Naive thymus-derived CD4-positive, alpha-beta T cell (primary cell): Measurements from ENCODE around the gene PMM2. TPM values are rescaled to one million over a fixed set of nuclear protein-coding genes. Genes with fewer than 3 reads are reported as not detected.
"Not testable (repeated sequence)": the region's sequence is repeated elsewhere in the genome, so short reads cannot be mapped to it uniquely, and the experiment has no call there.

Source experiments
- ATAC-seq: fragments of 150-1000 bp; cut with Tn5 transposase; 2 replicates; pipeline ENCODE4 v1.10.0; 2021; ENCODE audit warnings: mild to moderate bottlenecking, moderate library complexity
- CTCF ChIA-PET: fragments of 350-600 bp; sonication (Branson Sonifier 250); formaldehyde crosslinking; loops from one replicate; lab custom pipeline; 2021; ENCODE audit warnings: antibody characterized with exemption; lab: Charles Lee
- POLR2A ChIA-PET: fragments of 350-600 bp; sonication (Branson Sonifier 250); formaldehyde crosslinking; loops from one replicate; lab custom pipeline; 2021; ENCODE audit warnings: antibody characterized with exemption, inconsistent platforms; lab: Charles Lee
- DNase-seq, 9 donors: peaks; one replicate each; pipeline versions ENCODE4 v3.0.0 to v3.0.0-alpha.2; 2020 to 2022; ENCODE audit warnings: mixed read lengths in 1 of 9
- H3K27ac ChIP-seq: one replicate; pipeline ENCODE4 v1.7.0; 2013; ENCODE audit warnings: mild to moderate bottlenecking, low read depth, low read length, moderate library complexity
- H3K27me3 ChIP-seq, 2 donors: one replicate each; pipeline ENCODE4 v1.7.0; 2013; ENCODE audit warnings: low read length in 2 of 2, mild to moderate bottlenecking in 2 of 2, moderate library complexity in 2 of 2; ENCODE audit not compliant: control insufficient read depth in 2 of 2, insufficient read depth in 2 of 2
- H3K36me3 ChIP-seq, 3 experiments: 1 replicate in 2 of 3; 2 replicates in 1 of 3; pipeline ENCODE4 v1.7.0; 2013; ENCODE audit warnings: low read length in 3 of 3, mild to moderate bottlenecking in 3 of 3, moderate library complexity in 1 of 3; ENCODE audit not compliant: insufficient read depth in 3 of 3, control insufficient read depth in 2 of 3
- H3K4me1 ChIP-seq, 2 donors: one replicate each; pipeline ENCODE4 v1.7.0; 2013; ENCODE audit warnings: low read length in 2 of 2, mild to moderate bottlenecking in 2 of 2, moderate library complexity in 1 of 2; ENCODE audit not compliant: control insufficient read depth in 2 of 2, insufficient read depth in 2 of 2
- H3K4me3 ChIP-seq: 2 replicates; pipeline ENCODE4 v1.7.0; 2013; ENCODE audit warnings: mild to moderate bottlenecking, low read length
- H3K9me3 ChIP-seq, 3 experiments: 1 replicate in 2 of 3; 2 replicates in 1 of 3; pipeline ENCODE4 v1.7.0; 2013; ENCODE audit warnings: low read length in 3 of 3; ENCODE audit not compliant: control insufficient read depth in 2 of 3
- H3K27ac Mint-ChIP-seq, 9 donors: one replicate each; pipeline ENCODE4 v1.8.0; 2020 to 2022; ENCODE audit warnings: mixed read lengths in 9 of 9, mild to moderate bottlenecking in 8 of 9, moderate library complexity in 5 of 9, inconsistent platforms in 2 of 9
- H3K27me3 Mint-ChIP-seq, 5 donors: one replicate each; pipeline ENCODE4 v1.8.0; 2021 to 2022; ENCODE audit warnings: mixed read lengths in 5 of 5, mild to moderate bottlenecking in 1 of 5
- H3K36me3 Mint-ChIP-seq, 5 donors: one replicate each; pipeline ENCODE4 v1.8.0; 2020 to 2022; ENCODE audit warnings: mixed read lengths in 5 of 5, mild to moderate bottlenecking in 3 of 5, inconsistent platforms in 1 of 5
- H3K4me1 Mint-ChIP-seq, 7 donors: one replicate each; pipeline ENCODE4 v1.8.0; 2020 to 2022; ENCODE audit warnings: mixed read lengths in 7 of 7, mild to moderate bottlenecking in 3 of 7, inconsistent platforms in 1 of 7
- H3K4me3 Mint-ChIP-seq, 10 donors: one replicate each; pipeline ENCODE4 v1.8.0; 2020 to 2022; ENCODE audit warnings: mild to moderate bottlenecking in 10 of 10, mixed read lengths in 10 of 10, moderate library complexity in 6 of 10, inconsistent platforms in 2 of 10
- H3K9me3 Mint-ChIP-seq, 11 donors: one replicate each; pipeline ENCODE4 v1.8.0; 2020 to 2022; ENCODE audit warnings: mixed read lengths in 11 of 11, mild to moderate bottlenecking in 4 of 11, inconsistent platforms in 1 of 11, moderate library complexity in 1 of 11
- intact Hi-C, 2 donors: fragments of 100-400 bp; cut with micrococcal nuclease; formaldehyde crosslinking; loops; one replicate each; pipeline ENCODE4 v1.15.1; 2023
- polyA plus RNA-seq, 2 donors: library from polyadenylated mRNA; unstranded; fragments of 300-500 nt; fragmentation: Illumina TruSeq; gene quantifications; one replicate each; pipeline ENCODE4 v1.2.3, GENCODE V29; 2021
- total RNA-seq, 6 experiments: library from RNA in 5 of 6; stranded (reverse) in 5 of 6; gene quantifications; 1 replicate in 5 of 6; 2 replicates in 1 of 6; pipeline ENCODE4 v1.2.3 and lab custom pipeline; 2021 to 2026

Gene PMM2
- total and polyA plus RNA-seq, 7 experiments from 2014 or later = 18.0 to 52.8 (median 40.9) TPM

DNA sequence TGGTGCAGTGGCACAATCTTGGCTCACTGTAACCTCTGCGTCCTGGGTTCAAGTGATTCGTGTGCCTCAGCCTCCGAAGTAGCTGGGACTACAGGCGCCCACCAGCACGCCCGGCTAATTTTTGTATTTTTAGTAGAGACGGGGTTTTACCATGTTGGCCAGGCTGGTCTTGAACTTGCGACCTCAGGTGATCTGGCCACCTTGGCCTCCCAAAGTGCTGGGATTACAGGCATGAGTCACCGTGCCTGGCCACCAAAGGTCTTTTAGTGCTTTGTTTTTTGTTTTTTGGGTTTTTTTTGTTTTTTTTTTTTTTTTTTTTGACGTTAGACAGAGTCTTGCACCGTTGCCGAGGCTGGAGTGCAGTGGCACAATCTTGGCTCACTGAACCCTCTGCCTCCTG lies 6.1 kb downstream of the PMM2 start:
- Mint-ChIP-seq H3K4me1 (peaks cover 5 to 26% (median 21%) of the 10 kb centered on the region in 7 donors), H3K36me3 (peaks cover 8 to 42% (median 23%) of the 10 kb centered on the region in 5 donors)
- H3K27me3 Mint-ChIP-seq, H3K4me3 ChIP-seq, ATAC-seq, H3K27me3 ChIP-seq, H3K27ac ChIP-seq, DNase-seq, H3K27ac Mint-ChIP-seq, H3K9me3 Mint-ChIP-seq, H3K4me3 Mint-ChIP-seq, H3K9me3 ChIP-seq, intact Hi-C loops, CTCF ChIA-PET, POLR2A ChIA-PET: not testable (repeated sequence)
- H3K36me3 ChIP-seq = peaks cover 23 to 66% (median 35%) of the 10 kb centered on the region in 3 experiments
- H3K4me1 ChIP-seq = peaks cover 8 to 19% of the 10 kb centered on the region in 2 donors

GRCh38 chr16:8804313-8804712 lies 6.7 kb downstream of the PMM2 start:
- no peak overlapping the region for H3K4me3 Mint-ChIP-seq
- peaks cover 8 to 46% (median 23%) of the 10 kb centered on the region in 5 donors for H3K36me3 Mint-ChIP-seq
- POLR2A ChIA-PET = no interaction called here
- no peaks in the 10 kb centered on the region for H3K27me3 Mint-ChIP-seq
- no peak overlapping the region for H3K4me3 ChIP-seq
- peaks cover 27 to 72% (median 40%) of the 10 kb centered on the region in 3 experiments for H3K36me3 ChIP-seq
- peaks cover 2 to 13% of the 10 kb centered on the region in 2 donors for H3K4me1 ChIP-seq
- no peaks in the 10 kb centered on the region for H3K27me3 ChIP-seq
- intact Hi-C loops = no loop called here
- H3K27ac ChIP-seq = no peak overlapping the region
- no peak overlapping the region for H3K27ac Mint-ChIP-seq
- H3K4me1 Mint-ChIP-seq = peaks cover 1 to 20% (median 16%) of the 10 kb centered on the region in 7 donors
- CTCF ChIA-PET = no interaction called here
- H3K9me3 Mint-ChIP-seq = no peaks in the 10 kb centered on the region
- ATAC-seq = no peak
- no peaks in the 10 kb centered on the region for H3K9me3 ChIP-seq
- no peak for DNase-seq

DNA sequence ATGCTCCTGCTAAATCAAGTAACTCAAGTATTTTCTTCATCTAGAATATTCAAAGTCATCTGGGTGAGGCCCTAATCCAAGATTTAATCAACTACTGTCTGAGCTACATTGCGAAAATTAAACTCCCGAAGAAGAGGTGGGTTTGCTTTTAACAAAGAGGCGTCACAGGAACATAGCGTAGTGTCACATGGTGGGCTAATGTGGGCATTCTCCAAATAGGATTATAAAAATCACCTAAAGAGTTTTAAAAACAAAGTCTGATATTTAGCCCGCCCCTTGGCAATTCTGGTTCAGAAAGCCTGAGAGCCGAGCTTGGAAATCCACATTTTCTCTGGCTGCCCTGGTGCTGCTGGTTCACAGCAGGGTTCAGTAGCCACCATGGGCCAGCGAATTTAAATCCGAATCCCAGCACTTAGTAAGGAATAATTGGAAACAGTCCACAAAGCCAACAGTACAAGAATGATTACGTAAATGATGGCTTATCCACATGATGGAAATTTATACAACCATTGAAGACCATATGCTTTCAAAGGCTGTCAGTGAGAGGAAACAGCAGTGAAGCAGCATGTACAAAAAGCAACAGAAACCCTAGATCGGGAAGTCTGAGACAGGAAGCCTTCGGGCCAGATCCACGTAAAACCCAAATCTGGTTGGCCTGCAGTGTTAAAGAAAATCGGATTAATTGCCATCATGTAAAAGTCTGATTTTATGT lies 8.8 kb downstream of the PMM2 start:
- Mint-ChIP-seq H3K4me3 (no peak overlapping the region), H3K36me3 (peaks cover 9 to 56% (median 28%) of the 10 kb centered on the region in 5 donors), H3K9me3 (no peaks in the 10 kb centered on the region), H3K27me3 (no peaks in the 10 kb centered on the region), H3K27ac (no peak overlapping the region), H3K4me1 (peaks cover 0 to 13% (median 3%) of the 10 kb centered on the region in 7 donors)
- DNase-seq (no peak), ATAC-seq (no peak)
- Histone ChIP-seq H3K27ac (no peak overlapping the region), H3K36me3 (peaks cover 27 to 86% (median 40%) of the 10 kb centered on the region in 3 experiments), H3K4me3 (no peak overlapping the region), H3K9me3 (no peaks in the 10 kb centered on the region), H3K27me3 (no peaks in the 10 kb centered on the region), H3K4me1 (peaks cover 0 to under 1% of the 10 kb centered on the region in 2 donors)
- ChIA-PET POLR2A (no interaction called here), CTCF (interaction anchor here (0.6 kb wide), 1 partner anchor 67 kb away, joined by 3 read pairs; no protein-coding TSS in a partner anchor)
- intact Hi-C loops = no loop called here

DNA sequence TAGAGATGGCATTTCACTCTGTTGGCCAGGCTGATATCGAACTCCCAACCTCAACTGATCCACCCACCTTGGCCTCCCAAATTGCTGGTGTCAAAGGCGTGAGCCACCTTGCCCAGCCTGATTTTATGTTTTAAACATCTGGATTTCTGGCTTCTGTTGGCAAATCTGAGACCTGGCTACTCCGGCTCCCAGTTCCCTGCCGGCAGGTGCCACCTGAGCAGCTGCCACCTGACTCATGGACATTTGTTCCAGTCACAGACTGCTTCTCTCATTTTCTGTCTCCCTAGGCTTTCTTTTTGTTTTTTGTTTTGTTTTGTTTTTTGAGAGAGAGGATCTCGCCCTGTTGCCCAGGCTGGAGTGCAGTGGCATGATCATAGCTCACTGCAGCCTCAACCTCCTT lies 9.6 kb downstream of the PMM2 start:
- POLR2A ChIA-PET = no interaction called here
- Histone ChIP-seq H3K9me3 (no peaks in the 10 kb centered on the region), H3K4me1 (no peaks in the 10 kb centered on the region), H3K27me3 (no peaks in the 10 kb centered on the region), H3K36me3 (peaks cover 23 to 87% (median 36%) of the 10 kb centered on the region in 3 experiments), H3K27ac (no peak overlapping the region), H3K4me3 (no peak overlapping the region)
- Mint-ChIP-seq H3K4me3 (no peak overlapping the region), H3K9me3 (no peaks in the 10 kb centered on the region), H3K27me3 (no peaks in the 10 kb centered on the region), H3K27ac (no peak overlapping the region), H3K4me1 (peaks cover 0 to 9% (median 0%) of the 10 kb centered on the region in 7 donors), H3K36me3 (peaks cover 10 to 53% (median 28%) of the 10 kb centered on the region in 5 donors)
- ATAC-seq (no peak), DNase-seq (no peak)
- intact Hi-C loops = no loop called here
- CTCF ChIA-PET = no interaction called here

DNA sequence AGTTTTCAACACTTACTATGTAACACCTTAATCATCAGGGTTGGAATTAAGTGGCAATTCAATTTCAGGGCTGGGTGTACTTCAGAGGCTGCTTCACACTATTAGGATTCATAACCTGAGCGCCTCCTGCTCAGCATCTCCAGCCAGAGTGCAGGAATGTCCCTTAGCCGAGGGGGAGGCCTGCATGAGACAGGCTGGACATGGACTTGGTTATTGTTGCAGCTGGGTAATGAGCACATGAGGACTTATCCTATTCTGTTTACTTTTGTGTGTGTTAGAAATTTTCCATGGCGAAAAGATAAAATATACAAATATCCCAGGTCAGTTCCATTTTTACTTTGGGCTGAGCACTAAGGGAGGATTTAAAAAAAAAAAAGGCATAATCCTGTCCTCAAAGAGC lies 10.4 kb downstream of the PMM2 start:
- ATAC-seq = no peak
- Histone ChIP-seq H3K4me3 (no peak overlapping the region), H3K27ac (no peak overlapping the region), H3K4me1 (no peaks in the 10 kb centered on the region), H3K9me3 (no peaks in the 10 kb centered on the region), H3K27me3 (no peaks in the 10 kb centered on the region), H3K36me3 (peaks cover 28 to 87% (median 28%) of the 10 kb centered on the region in 3 experiments)
- no peak for DNase-seq
- H3K36me3 Mint-ChIP-seq = peaks cover 12 to 51% (median 26%) of the 10 kb centered on the region in 5 donors
- no peaks in the 10 kb centered on the region for H3K27me3 Mint-ChIP-seq
- intact Hi-C loops = no loop called here
- H3K9me3 Mint-ChIP-seq = no peaks in the 10 kb centered on the region
- H3K4me3 Mint-ChIP-seq = no peak overlapping the region
- CTCF ChIA-PET = no interaction called here
- H3K27ac Mint-ChIP-seq = no peak overlapping the region
- H3K4me1 Mint-ChIP-seq = peaks cover 0 to 9% (median 0%) of the 10 kb centered on the region in 7 donors
- POLR2A ChIA-PET = no interaction called here

DNA sequence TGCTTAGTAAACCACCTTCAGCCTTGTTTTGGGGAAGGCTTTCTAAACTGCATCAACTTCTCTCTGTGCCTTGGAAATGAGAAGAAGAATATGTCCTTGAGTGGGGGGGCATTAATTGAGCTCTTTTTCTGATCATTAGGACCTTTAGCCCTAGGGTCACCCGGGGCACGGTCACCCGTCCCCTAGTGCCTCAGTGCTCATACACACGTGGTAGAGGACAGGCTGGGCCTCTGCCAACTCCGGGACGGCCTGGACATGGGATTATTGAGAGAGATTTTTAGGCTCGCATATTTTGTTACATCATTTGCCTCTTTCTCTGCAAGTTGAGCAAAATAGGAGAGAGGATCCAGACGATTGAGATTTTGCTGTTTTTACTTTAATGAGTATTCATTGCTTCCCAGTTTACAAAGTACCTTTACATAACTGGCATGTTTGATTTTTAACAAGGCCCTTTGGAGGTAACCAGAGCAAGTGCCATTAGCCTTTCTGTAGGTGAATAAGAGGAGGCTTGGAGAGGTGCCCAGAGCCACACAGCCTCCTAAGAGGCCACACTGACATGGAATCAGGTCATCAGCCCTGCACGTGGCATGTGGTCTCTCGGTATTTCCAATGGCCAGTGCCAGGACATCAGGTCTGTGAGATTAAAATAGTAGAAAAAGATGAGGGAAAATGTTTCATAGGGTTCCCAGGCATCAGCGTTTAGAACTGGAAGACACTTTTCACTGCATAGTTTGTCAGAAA lies 11.1 kb downstream of the PMM2 start:
- H3K4me1 ChIP-seq = no peaks in the 10 kb centered on the region
- H3K27me3 ChIP-seq = no peaks in the 10 kb centered on the region
- no peaks in the 10 kb centered on the region for H3K9me3 Mint-ChIP-seq
- H3K36me3 ChIP-seq = peaks cover 25 to 91% (median 30%) of the 10 kb centered on the region in 3 experiments
- no peaks in the 10 kb centered on the region for H3K9me3 ChIP-seq
- H3K4me3 ChIP-seq = no peak overlapping the region
- CTCF ChIA-PET = interaction anchor here (1.9 kb wide), 1 partner anchor 10 kb away, joined by 4 read pairs; no protein-coding TSS in a partner anchor
- H3K36me3 Mint-ChIP-seq = peaks cover 12 to 51% (median 26%) of the 10 kb centered on the region in 5 donors
- peaks cover 0 to 5% (median 0%) of the 10 kb centered on the region in 7 donors for H3K4me1 Mint-ChIP-seq
- H3K27ac Mint-ChIP-seq = no peak overlapping the region
- no peak overlapping the region for H3K27ac ChIP-seq
- H3K27me3 Mint-ChIP-seq = no peaks in the 10 kb centered on the region
- POLR2A ChIA-PET = no interaction called here
- H3K4me3 Mint-ChIP-seq = no peak overlapping the region
- intact Hi-C loops = no loop called here
- DNase-seq = no peak
- no peak for ATAC-seq
